OCI-LY1 (cell line): ENCODE data around the gene SLC2A13.

Experiments used
- EZH2 ChIP-seq: fragments of 200-600 bp; sonication (generic), shearing (Covaris generic); IDR thresholded peaks from 2 replicates; pipeline ENCODE4 v1.8.0; 2017; ENCODE audit warnings: borderline replicate concordance, mixed run types, mild to moderate bottlenecking, antibody characterized with exemption, low read length, moderate library complexity, mixed read lengths
- TF ChIP-seq, protein P1 (sequence below): fragments of 200-600 bp; sonication (generic), shearing (Covaris generic); IDR thresholded peaks from 2 replicates; pipeline ENCODE4 v1.5.1; 2017; ENCODE audit warnings: mild to moderate bottlenecking, antibody characterized with exemption, low read length, moderate library complexity, mixed read lengths

DNA sequence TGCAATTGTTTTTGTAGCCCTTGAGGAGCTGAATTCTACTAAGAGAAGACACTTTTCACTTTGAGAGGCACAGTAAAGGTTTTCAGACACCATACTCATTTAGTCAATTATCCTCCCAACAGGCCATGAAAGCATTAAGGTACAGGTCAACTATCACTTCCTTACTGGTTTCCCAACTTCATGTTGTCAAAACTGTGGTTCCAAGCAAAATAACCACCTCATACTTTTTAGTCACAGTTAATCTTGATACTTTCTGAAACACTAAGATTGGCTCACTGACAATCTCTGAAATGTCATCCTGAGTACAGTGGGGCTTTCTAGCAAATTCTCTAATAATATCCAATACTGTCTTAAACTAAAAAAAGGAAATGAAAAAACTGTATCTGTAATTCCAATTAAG lies 71.7 kb downstream of the SLC2A13 start:
- TF ChIP-seq, protein P1, sequence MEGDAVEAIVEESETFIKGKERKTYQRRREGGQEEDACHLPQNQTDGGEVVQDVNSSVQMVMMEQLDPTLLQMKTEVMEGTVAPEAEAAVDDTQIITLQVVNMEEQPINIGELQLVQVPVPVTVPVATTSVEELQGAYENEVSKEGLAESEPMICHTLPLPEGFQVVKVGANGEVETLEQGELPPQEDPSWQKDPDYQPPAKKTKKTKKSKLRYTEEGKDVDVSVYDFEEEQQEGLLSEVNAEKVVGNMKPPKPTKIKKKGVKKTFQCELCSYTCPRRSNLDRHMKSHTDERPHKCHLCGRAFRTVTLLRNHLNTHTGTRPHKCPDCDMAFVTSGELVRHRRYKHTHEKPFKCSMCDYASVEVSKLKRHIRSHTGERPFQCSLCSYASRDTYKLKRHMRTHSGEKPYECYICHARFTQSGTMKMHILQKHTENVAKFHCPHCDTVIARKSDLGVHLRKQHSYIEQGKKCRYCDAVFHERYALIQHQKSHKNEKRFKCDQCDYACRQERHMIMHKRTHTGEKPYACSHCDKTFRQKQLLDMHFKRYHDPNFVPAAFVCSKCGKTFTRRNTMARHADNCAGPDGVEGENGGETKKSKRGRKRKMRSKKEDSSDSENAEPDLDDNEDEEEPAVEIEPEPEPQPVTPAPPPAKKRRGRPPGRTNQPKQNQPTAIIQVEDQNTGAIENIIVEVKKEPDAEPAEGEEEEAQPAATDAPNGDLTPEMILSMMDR: no peak
- TF ChIP-seq EZH2: no peak
